Measurements from ENCODE around the gene RBMS2.

RBMS2 gene

GRCh38 chr12:56632701-56633467 lies 111.3 kb downstream of the RBMS2 start:
- DNase-seq, result no peak

DNA sequence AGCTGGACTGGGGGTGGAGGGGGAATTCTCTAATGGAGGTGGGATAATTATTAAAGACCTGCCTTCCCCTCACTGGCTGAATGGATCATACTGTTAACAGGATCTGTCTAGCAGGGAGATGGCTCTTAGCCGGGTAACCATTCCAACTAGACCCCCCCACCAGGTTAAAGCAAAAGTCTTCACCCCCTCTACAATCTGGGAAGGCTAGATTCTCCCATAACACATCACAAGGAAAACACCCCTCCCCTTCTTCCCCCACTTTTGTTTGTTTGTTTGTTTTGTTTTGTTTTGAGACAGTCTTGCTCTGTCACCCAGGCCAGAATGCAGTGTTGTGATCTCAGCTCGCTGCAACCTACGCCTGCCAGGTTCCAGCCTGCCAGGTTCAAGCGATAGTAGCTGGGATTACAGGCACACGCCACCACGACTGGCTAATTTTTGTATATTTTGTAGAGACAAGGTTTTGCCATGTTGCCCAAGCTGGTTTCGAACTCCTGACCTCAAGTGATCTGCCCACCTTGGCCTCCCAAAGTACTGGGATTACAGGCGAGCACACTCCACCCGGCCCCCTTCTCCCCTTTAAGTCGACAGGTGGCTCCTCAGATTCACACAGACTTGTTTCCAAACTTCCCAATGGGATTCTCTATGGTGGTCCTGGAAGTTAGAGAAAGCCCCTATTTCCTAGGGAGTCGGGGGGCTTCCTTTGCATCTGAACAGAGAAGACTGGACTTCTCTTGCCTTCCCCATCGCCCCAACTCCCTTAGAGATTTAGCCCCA lies 112.0 kb downstream of the RBMS2 start:
- DNase-seq, result no peak

DNA sequence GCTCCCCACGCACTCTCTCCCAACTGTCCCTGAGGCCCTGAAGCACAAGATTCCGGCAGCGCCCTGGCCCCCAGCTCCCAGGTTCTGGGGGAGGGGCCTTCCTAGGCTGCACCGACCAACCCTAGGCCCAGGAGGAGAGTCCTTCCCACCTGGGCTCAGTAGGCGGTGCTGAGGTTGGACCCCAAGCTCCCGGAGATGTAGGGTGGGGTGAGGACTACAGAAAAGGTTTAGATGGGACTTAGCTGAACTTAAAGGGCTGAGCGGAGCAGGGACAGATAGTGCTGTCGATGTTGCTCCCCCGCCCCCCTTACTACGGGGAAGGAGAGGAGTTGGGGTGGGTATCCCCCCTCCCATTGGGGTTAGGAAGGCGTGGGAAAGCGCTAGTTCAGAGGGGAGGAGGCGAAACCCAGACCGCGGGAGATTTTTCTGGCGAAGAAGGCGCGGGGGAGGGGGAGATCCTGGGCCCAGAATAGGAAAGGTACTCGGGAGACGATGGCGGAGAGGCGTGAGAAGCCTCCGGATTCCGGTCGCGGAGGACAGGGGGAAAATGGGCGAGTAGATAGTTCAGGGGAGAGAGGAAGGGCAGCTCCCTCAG lies 112.7 kb downstream of the RBMS2 start:
- DNase-seq, result no peak

- DNase-seq, result peak; percentile 43
These were observed 113.5 kb downstream of the RBMS2 start for GRCh38 chr12:56634837-56635791.

GRCh38 chr12:56635806-56636674 lies 114.4 kb downstream of the RBMS2 start:
- DNase-seq, result peak; percentile 70

DNA sequence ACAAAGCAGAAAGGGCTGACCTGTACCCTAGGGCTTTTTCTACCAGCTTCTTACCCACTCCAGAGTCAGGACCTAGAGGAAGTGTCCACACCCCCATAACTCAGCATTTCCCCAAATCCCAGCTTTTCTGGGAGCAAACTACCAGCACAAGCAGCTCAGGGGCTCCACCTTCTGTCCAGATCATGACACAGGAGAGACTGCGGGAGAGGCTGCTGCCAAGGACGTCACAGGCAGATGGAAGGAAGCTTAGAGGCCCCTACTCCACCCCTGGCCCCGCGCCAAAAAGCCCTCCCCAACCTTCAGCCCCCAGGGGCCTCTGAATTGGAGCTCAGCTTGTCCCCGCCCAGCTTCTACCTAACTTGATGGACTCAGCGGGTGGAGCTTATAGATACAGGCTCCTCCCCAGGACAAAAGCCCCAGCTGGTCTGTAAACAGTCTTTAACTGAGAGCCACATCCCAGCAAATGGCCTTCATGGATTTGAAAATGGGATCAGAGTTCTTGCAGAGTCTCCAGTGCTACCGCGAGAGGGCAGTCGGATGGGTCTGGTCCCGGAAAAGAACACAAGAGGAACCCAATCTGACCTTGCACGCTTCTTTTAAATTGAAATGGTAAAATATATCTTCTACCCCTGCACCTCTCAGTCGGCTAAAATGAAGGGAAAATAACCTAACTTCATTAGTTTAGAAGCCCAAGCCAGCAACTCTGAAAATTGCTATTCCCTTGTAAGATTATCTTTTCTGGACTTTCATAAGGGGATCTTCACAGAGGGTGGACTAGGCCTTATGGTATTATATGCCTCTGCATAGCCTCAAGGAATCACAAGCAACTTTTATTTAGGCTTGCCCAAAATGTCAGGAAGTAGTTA lies 115.3 kb downstream of the RBMS2 start:
- DNase-seq, result peak; percentile 96

DNA sequence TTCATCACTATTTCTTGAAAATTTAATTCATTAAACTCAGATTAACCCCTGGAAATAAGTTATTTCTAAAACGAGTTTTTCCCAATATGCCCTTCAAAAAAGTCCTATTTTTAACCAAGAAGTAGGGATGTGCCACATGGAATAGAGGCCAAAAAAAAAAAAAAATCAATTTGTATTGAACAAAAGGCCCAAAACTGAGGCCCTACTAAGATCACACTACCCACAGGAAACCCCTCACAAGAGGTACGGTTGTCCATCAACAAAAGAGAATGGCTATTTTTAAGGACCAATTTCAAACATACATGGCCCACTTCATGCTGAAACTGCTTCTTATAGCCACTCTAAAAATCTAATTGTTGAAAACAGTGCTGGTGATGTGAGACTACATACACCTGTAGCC lies 116.0 kb downstream of the RBMS2 start:
- no peak for DNase-seq

GRCh38 chr12:56641219-56641618 lies 119.6 kb downstream of the RBMS2 start:
- no peak for DNase-seq

GRCh38 chr12:56644654-56645053 lies 123.0 kb downstream of the RBMS2 start:
- DNase-seq, result no peak

DNA sequence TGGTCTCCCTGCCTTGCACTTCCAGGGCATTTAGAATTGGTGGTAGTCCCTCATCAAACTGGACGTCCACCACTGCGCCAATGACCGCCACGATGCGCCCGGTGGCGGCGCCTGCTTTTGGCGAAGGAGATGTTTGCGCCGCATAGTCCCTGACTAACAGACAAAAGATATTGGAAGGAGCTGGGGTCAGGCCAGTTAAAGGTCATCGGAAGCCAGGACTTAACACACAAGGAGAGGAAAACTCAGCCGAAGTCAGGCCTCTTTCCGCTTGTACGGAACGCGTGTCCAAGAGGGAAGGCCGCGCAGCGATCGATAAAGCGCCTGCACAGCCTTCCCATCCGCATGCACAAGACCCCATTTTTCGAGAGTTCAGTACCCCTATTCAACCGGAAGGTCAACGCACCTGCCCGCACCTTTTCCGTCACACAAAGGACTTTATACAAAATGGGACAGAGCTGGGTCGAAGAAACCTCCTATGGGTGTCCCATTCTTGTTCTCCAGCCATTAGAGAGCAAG lies 123.6 kb downstream of the RBMS2 start:
- peak; percentile 18 for DNase-seq

All from NCI-H1092 treated with DMSO at 0.1 percent for 48 hours (cell line).